ENCODE results near the gene BHLHE23. TPM values are rescaled to one million over a fixed set of nuclear protein-coding genes. Genes with fewer than 3 reads are reported as not detected.
A peak's percentile ranks its signal among the peaks of the same experiment; 100 is the strongest.

BHLHE23 gene
- 0.07 and 0.12 TPM in 2 replicates for polyA plus RNA-seq (2013)

DNA sequence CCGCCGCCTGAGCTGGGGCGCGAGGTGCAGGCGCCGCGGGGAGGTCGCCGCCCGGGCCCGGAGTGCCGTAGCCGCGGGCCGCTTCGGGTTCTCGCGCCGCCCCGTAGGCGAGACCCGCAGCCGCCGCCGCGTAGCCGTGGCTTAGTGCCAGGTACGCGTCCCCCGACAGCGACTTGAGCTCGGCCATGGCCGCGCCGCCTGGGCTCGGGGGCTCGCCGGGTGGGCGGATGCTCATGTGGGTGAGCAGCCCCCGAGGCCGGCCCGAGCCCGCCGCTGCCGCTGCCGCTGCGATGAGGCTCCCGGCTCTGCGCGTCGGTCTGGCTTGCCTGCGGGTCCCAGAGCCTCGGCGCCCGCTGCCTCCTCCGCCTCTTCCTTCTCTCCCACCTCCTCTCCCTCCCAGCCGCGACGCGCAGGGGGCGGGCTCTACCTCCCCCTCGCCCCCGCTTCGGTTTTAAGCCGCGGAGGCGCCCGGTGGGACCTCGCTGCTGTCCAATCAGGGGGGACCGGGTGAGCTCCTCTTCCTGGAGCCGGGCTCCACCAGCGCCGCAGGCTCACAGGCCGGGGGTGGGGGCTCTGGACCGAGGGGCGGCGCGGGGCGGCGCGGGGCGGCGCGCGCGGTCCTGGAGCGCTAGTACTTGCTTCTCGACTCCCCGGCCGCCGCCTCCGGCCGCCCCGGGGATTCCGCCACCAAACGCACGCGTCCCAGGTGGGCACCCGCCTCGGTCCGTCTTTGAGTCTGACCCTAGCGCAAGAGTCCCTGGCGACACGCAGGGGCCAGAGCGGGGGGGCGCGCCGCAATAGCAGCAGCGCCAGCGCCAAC lies at the start of gene BHLHE23:
TSS of gene BHLHE23 (minus strand) at position 425 of the 820 bp plus-strand sequence. CDS start at position 235, 190 bp downstream.
- H2AK5ac ChIP-seq (ENCODE audit: low read length), result no peak within 1 kb of the TSS
- H3K23ac ChIP-seq (ENCODE audit: low read length), result no peak within 1 kb of the TSS
- no peak within 1 kb of the TSS for H3K27ac ChIP-seq (ENCODE audit: low read depth, low read length)
- no peak within 1 kb of the TSS for H2BK12ac ChIP-seq (ENCODE audit: low read length)
- H4K91ac ChIP-seq (ENCODE audit: low read depth, low read length), result no peak within 1 kb of the TSS
- H3K79me1 ChIP-seq (ENCODE audit: low read length), result no peaks in the 10 kb centered on the region
- no peak within 1 kb of the TSS for H3K14ac ChIP-seq (ENCODE audit: low read length)
- H3K4me1 ChIP-seq (ENCODE audit: control insufficient read depth in 1 of 2, insufficient read depth in 2 of 2, low read length in 2 of 2), result peaks cover 2 to 4% of the 10 kb centered on the region in 2 experiments
- no peak within 1 kb of the TSS for H2AFZ ChIP-seq (ENCODE audit: insufficient read depth, low read length, poor library complexity)
- H2BK120ac ChIP-seq (ENCODE audit: insufficient read depth, low read length, poor library complexity), result no peak within 1 kb of the TSS
- no peak within 1 kb of the TSS for H2BK5ac ChIP-seq (ENCODE audit: low read depth, low read length, poor library complexity)
- no peak within 1 kb of the TSS for H3K18ac ChIP-seq (ENCODE audit: low read length)
- no peak within 1 kb of the TSS for H3K4ac ChIP-seq (ENCODE audit: low read depth, low read length)
- H3K36me3 ChIP-seq (ENCODE audit: control insufficient read depth in 1 of 2, insufficient read depth in 2 of 2, low read length in 2 of 2), result no peaks in the 10 kb centered on the region
- WGBS (ENCODE audit: extremely low coverage, insufficient coverage, insufficient read length), result no CpG with 5 or more reads among the region's 110 CpGs
- DNase-seq, result no peak
- H3K27me3 ChIP-seq (ENCODE audit: insufficient read depth, low read length), result peaks cover 57% of the 10 kb centered on the region
- peak within 1 kb of the TSS; percentile 47 for H3K4me3 ChIP-seq (ENCODE audit: low read depth, low read length)
- H4K12ac ChIP-seq (ENCODE audit: low read depth, low read length), result peak within 1 kb of the TSS; percentile 21
- H4K8ac ChIP-seq (ENCODE audit: low read depth, low read length), result no peak within 1 kb of the TSS
- no peaks in the 10 kb centered on the region for H3K79me2 ChIP-seq (ENCODE audit: control insufficient read depth, insufficient read depth, low read length, poor library complexity)
- no peak within 1 kb of the TSS for H3K9ac ChIP-seq (ENCODE audit: low read length)
- peaks cover 7% of the 10 kb centered on the region for H3K9me3 ChIP-seq (ENCODE audit: insufficient read depth, low read depth, low read length)
- peak within 1 kb of the TSS; percentile 57 for H3K4me2 ChIP-seq (ENCODE audit: low read length)

DNA sequence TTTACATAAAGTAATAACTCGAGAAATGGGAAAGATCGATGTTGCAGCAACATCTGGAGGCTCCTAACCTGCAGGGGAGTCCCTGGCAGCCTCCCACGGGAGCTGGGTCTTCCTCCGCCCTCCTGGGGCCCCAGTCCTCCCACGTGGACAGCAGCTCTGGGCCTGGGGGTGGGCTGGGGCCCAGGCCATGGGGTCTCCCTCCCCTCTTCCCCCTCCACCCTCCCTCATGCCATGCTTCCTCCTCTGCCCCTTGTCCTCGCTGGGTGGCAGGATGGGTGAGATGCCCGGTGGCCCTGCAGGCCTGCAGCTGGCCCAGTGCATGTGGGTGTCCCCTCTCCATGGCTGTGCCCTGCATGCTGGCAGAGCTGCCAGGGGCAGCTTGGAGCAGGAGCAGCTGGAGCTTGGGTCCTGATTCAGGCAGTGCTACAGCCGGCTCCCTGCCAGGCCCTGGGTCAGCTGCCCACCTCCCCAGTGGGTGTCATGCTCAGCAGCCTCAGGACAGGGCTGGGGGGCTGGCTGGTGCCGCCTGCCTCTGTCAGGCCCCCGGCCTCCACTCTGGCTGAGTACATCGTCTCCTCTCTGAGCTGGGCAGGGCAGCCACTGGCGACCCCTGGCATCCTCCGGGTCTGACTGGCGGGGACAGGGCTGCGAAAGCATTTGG lies 48.9 kb upstream of the BHLHE23 start:
- no peaks in the 10 kb centered on the region for H3K36me3 ChIP-seq (ENCODE audit: control insufficient read depth in 1 of 2, insufficient read depth in 2 of 2, low read length in 2 of 2)
- H3K79me1 ChIP-seq (ENCODE audit: low read length), result no peaks in the 10 kb centered on the region
- no peak overlapping the region for H4K12ac ChIP-seq (ENCODE audit: low read depth, low read length)
- H3K18ac ChIP-seq (ENCODE audit: low read length), result no peak overlapping the region
- no peak overlapping the region for H4K8ac ChIP-seq (ENCODE audit: low read depth, low read length)
- H3K9me3 ChIP-seq (ENCODE audit: insufficient read depth, low read depth, low read length), result peaks cover 2% of the 10 kb centered on the region
- no peak overlapping the region for H4K91ac ChIP-seq (ENCODE audit: low read depth, low read length)
- H2AFZ ChIP-seq (ENCODE audit: insufficient read depth, low read length, poor library complexity), result no peak overlapping the region
- no peak overlapping the region for H3K9ac ChIP-seq (ENCODE audit: low read length)
- H3K4me2 ChIP-seq (ENCODE audit: low read length), result no peak overlapping the region
- H3K27ac ChIP-seq (ENCODE audit: low read depth, low read length), result no peak overlapping the region
- H3K23ac ChIP-seq (ENCODE audit: low read length), result no peak overlapping the region
- H2BK12ac ChIP-seq (ENCODE audit: low read length), result no peak overlapping the region
- WGBS (ENCODE audit: extremely low coverage, insufficient coverage, insufficient read length), result no CpG with 5 or more reads among the region's 15 CpGs
- H3K4ac ChIP-seq (ENCODE audit: low read depth, low read length), result no peak overlapping the region
- no peaks in the 10 kb centered on the region for H3K27me3 ChIP-seq (ENCODE audit: insufficient read depth, low read length)
- H3K4me3 ChIP-seq (ENCODE audit: low read depth, low read length), result no peak overlapping the region
- H3K4me1 ChIP-seq (ENCODE audit: control insufficient read depth in 1 of 2, insufficient read depth in 2 of 2, low read length in 2 of 2), result no peaks in the 10 kb centered on the region
- H3K79me2 ChIP-seq (ENCODE audit: control insufficient read depth, insufficient read depth, low read length, poor library complexity), result no peaks in the 10 kb centered on the region
- DNase-seq, result no peak
- no peak overlapping the region for H2BK120ac ChIP-seq (ENCODE audit: insufficient read depth, low read length, poor library complexity)
- no peak overlapping the region for H2AK5ac ChIP-seq (ENCODE audit: low read length)
- H3K14ac ChIP-seq (ENCODE audit: low read length), result no peak overlapping the region
- no peak overlapping the region for H2BK5ac ChIP-seq (ENCODE audit: low read depth, low read length, poor library complexity)

DNA sequence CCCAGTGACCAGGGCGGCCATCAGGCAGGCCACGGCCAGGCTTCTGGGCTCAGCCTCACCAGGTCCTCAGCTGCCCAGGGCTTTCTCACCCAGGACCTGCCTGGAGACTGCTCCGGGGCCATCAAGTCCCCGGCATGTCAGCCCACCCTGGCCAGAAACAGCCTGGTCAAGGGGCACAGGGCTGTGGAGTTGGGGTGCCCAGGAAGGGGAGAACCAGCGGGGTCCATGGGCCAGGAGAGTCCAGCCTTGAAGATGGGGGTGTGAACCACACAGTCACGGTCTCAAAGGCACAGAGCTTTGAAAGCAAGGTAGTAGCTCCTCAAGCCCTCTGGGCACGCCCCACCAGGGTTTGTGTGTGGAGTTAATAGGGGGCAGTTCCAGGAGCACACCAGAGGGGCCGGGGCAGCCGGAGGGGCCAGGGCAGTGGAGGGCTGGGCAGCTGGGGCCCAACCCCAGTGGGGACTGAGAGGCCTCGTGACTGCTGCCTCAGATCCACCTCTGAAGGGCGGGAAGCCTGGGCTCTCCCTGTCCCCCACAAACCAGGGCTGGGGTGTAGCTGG lies 48.0 kb upstream of the BHLHE23 start:
- peak overlapping the region; percentile 34 for H3K4me3 ChIP-seq (ENCODE audit: low read depth, low read length)
- no peaks in the 10 kb centered on the region for H3K36me3 ChIP-seq (ENCODE audit: control insufficient read depth in 1 of 2, insufficient read depth in 2 of 2, low read length in 2 of 2)
- H3K23ac ChIP-seq (ENCODE audit: low read length), result no peak overlapping the region
- DNase-seq, result no peak
- H3K79me1 ChIP-seq (ENCODE audit: low read length), result no peaks in the 10 kb centered on the region
- H2BK120ac ChIP-seq (ENCODE audit: insufficient read depth, low read length, poor library complexity), result no peak overlapping the region
- no peak overlapping the region for H3K14ac ChIP-seq (ENCODE audit: low read length)
- peaks cover 11% of the 10 kb centered on the region for H3K9me3 ChIP-seq (ENCODE audit: insufficient read depth, low read depth, low read length)
- no peak overlapping the region for H3K4ac ChIP-seq (ENCODE audit: low read depth, low read length)
- no peak overlapping the region for H2AK5ac ChIP-seq (ENCODE audit: low read length)
- H3K27me3 ChIP-seq (ENCODE audit: insufficient read depth, low read length), result peaks cover 2% of the 10 kb centered on the region
- no peak overlapping the region for H4K8ac ChIP-seq (ENCODE audit: low read depth, low read length)
- H3K27ac ChIP-seq (ENCODE audit: low read depth, low read length), result no peak overlapping the region
- no peaks in the 10 kb centered on the region for H3K79me2 ChIP-seq (ENCODE audit: control insufficient read depth, insufficient read depth, low read length, poor library complexity)
- H3K4me2 ChIP-seq (ENCODE audit: low read length), result no peak overlapping the region
- H4K12ac ChIP-seq (ENCODE audit: low read depth, low read length), result no peak overlapping the region
- H3K18ac ChIP-seq (ENCODE audit: low read length), result no peak overlapping the region
- no peak overlapping the region for H2BK12ac ChIP-seq (ENCODE audit: low read length)
- no peak overlapping the region for H3K9ac ChIP-seq (ENCODE audit: low read length)
- H4K91ac ChIP-seq (ENCODE audit: low read depth, low read length), result no peak overlapping the region
- no peak overlapping the region for H2BK5ac ChIP-seq (ENCODE audit: low read depth, low read length, poor library complexity)
- no peaks in the 10 kb centered on the region for H3K4me1 ChIP-seq (ENCODE audit: control insufficient read depth in 1 of 2, insufficient read depth in 2 of 2, low read length in 2 of 2)
- H2AFZ ChIP-seq (ENCODE audit: insufficient read depth, low read length, poor library complexity), result no peak overlapping the region
- whole genome bisulfite sequencing (ENCODE audit: extremely low coverage, insufficient coverage, insufficient read length), result no CpG with 5 or more reads among the region's 11 CpGs

DNA sequence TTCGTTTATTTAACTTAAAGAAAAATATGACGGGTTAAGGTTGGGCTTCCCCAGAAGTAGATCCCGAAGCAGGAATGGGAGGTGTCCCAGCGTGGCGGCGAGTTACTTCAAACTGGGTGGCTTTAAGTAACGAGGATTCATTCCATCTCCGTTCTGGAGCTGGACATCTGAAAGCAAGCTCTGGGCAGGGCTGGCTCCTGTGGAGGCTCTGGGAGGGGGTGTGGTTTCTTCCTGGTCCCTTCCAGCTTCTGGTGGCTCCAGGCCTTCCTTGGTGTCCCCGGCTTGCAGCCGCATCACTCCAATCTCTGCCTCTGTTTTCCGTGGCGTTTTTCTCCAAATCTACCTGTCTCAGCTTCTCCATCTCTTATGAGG lies 47.3 kb upstream of the BHLHE23 start:
- Histone ChIP-seq H2BK5ac (ENCODE audit: low read depth, low read length, poor library complexity) (no peak overlapping the region), H3K9me3 (ENCODE audit: insufficient read depth, low read depth, low read length) (peaks cover 11% of the 10 kb centered on the region), H3K23ac (ENCODE audit: low read length) (no peak overlapping the region), H4K12ac (ENCODE audit: low read depth, low read length) (no peak overlapping the region), H3K18ac (ENCODE audit: low read length) (no peak overlapping the region), H3K9ac (ENCODE audit: low read length) (no peak overlapping the region), H3K4ac (ENCODE audit: low read depth, low read length) (no peak overlapping the region), H3K36me3 (ENCODE audit: control insufficient read depth in 1 of 2, insufficient read depth in 2 of 2, low read length in 2 of 2) (no peaks in the 10 kb centered on the region), H3K79me2 (ENCODE audit: control insufficient read depth, insufficient read depth, low read length, poor library complexity) (no peaks in the 10 kb centered on the region), H2BK120ac (ENCODE audit: insufficient read depth, low read length, poor library complexity) (no peak overlapping the region), H2BK12ac (ENCODE audit: low read length) (no peak overlapping the region), H2AFZ (ENCODE audit: insufficient read depth, low read length, poor library complexity) (no peak overlapping the region), H3K4me2 (ENCODE audit: low read length) (no peak overlapping the region), H3K79me1 (ENCODE audit: low read length) (no peaks in the 10 kb centered on the region), H3K4me3 (ENCODE audit: low read depth, low read length) (no peak overlapping the region), H3K14ac (ENCODE audit: low read length) (no peak overlapping the region), H3K4me1 (ENCODE audit: control insufficient read depth in 1 of 2, insufficient read depth in 2 of 2, low read length in 2 of 2) (no peaks in the 10 kb centered on the region), H3K27me3 (ENCODE audit: insufficient read depth, low read length) (peaks cover 2% of the 10 kb centered on the region), H4K8ac (ENCODE audit: low read depth, low read length) (no peak overlapping the region), H3K27ac (ENCODE audit: low read depth, low read length) (no peak overlapping the region), H4K91ac (ENCODE audit: low read depth, low read length) (no peak overlapping the region), H2AK5ac (ENCODE audit: low read length) (no peak overlapping the region)
- no CpG with 5 or more reads among the region's 12 CpGs for WGBS (ENCODE audit: extremely low coverage, insufficient coverage, insufficient read length)
- DNase-seq, result no peak
